Activated CD4-positive, CD25-positive, alpha-beta regulatory T cell treated with anti-CD3 and anti-CD28 coated beads, Interleukin-2, amount 50 U/mL, for 72 hours (primary cell): ENCODE measurements around the gene BIRC7.

ENCODE experiments used
- DNase-seq: peaks from one replicate; pipeline ENCODE4 v3.0.0; 2021

Gene BIRC7

GRCh38 chr20:63268671-63269439 lies 33.1 kb downstream of the BIRC7 start:
- DNase-seq = no peak

GRCh38 chr20:63269724-63270123 lies 34.0 kb downstream of the BIRC7 start:
- DNase-seq = no peak

DNA sequence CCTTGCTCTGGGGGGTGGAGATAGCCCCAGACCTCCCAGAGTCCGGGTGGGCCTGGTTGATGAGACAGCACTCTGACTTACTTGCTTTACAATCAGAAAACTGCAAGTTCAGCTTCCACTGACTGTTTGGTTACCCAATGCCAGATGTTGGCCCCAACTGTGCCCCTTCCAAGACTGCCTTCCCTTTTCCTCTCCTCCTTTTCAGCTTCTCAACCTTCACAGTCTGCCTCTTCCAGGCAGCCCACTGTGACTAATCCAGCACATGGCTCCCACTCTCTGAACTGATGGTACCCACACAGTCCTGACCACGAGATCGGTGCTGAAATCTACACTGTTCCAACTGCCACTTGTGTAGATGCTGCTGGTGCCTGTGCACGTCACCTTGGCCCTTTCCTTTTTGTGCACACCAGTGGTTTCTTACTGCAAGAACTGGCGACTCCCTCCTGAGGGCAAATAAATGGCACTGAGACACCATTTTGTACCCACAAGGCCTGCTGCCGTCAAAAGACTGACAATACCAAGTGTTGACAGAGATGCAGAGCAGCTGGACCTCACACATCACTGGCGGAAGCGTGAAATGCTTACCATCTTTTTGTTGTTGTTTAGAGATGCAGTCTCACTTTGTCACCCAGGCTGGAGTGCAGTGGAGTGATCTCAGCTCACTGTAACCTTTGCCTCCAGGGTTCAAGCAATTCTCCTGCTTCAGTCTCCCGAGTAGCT lies 35.1 kb downstream of the BIRC7 start:
- no peak for DNase-seq

DNA sequence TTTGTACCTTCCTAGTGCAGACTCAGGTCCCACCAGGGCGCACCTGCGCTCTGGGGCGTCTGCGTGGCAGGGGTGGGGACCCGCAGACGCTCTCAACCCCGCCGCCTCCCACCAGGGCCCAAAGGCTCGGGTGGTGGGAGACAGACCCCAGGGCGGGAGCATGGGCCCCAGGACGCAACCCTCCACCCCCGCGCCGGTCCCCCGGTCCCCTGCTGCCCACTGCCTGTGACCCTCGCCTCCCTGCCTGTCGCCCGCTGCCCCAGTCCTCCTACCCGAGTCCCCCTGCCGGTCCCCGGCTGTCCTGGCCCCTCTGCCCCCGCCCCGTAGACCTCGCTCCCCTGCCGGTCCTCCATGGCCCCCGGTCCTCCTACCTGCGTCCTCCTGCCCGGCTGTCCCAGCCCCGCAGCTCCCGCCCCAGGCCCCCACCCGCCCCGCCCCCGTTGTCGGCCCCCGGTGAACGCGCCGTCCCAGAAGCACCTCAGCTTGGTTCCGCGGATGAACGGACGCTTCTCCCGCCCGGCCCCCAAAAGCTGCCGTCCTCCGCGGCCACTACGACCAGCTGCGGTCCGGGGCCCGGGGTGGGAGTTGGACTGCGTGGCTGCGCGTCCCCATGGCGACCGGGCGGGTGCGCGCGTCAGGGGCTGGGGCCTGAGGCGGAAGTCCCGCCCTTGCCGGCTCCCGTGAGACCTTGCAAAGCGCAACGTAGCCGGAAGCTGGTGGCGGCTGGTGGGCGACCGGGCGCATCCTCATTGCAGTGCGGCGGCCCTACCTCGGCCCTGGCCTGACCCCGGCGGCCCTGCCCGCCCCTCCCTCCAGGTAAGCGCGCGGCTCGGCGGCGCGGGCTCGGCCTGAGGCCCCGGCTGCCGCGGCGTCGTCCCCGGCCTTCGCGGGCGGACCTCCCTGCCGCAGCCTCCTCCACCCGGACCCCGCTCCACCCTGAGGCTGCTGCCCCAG lies 36.7 kb downstream of the BIRC7 start, which contains the start of gene ARFGAP1:
Gene ARFGAP1 (plus strand): TSS at position 709 of the 954 bp plus-strand sequence. CDS start 2,768 bp downstream, outside the sequence.
- DNase-seq = peak; percentile 91

DNA sequence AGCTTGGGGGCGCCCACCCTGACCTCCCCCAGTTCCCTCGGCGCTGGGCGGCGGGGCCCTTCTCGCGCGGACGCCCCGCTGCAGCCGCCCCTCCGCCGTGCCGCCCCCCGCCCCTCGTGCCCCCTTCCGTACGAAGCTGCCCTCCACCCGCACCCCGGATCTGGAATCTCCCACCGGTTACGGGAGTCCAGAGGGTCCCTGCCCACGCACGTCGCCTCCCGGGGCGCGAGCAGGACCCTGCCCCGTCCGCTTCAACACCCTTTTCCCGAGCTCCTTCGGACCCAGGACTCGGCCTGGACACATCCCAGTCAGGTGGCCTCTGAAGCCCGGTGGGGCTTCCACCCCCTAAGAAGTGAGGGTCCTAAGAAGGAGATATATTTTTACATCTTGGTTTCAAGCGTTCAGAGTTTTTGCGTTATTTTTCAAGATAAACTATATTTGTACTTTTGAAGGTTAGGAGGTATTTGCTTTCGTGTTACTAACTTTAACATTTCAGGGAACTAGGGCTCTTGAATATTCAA lies 37.4 kb downstream of the BIRC7 start:
- no peak for DNase-seq

DNA sequence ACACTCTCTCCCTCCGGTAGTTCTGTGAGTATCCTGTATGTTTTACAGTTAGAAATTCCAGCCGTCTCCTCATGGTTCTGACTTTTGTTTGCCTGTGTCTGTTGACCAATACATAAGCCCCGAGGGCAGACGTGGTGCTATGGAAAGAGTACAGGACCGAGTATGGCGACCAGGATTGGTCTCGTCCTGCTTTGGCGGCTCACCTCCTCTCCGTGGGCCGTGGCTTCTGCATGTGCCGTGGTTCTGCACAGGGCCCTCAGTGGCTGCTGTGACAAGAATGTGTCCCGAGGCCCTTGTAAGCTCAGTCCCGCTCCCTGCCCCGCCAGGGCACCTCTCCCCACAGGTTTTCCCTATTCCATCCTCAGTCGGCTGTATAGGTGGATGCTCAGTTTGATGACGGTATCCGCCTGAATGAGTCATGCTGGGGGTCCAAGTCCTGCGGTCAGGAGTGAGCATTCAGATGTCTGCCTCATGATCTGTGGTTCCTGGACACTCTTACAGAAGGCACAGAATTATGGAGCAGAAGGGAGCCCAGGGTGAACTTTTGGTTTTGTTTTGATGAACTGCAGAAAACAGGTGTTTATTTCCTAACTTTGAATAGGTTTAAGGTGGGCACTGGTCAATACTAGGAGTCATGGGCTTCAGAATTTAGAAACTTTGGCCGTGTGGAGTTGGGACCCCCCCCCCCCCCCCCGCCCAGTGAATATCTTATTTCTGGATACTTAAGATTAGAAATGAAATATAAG lies 38.1 kb downstream of the BIRC7 start:
- no peak for DNase-seq

DNA sequence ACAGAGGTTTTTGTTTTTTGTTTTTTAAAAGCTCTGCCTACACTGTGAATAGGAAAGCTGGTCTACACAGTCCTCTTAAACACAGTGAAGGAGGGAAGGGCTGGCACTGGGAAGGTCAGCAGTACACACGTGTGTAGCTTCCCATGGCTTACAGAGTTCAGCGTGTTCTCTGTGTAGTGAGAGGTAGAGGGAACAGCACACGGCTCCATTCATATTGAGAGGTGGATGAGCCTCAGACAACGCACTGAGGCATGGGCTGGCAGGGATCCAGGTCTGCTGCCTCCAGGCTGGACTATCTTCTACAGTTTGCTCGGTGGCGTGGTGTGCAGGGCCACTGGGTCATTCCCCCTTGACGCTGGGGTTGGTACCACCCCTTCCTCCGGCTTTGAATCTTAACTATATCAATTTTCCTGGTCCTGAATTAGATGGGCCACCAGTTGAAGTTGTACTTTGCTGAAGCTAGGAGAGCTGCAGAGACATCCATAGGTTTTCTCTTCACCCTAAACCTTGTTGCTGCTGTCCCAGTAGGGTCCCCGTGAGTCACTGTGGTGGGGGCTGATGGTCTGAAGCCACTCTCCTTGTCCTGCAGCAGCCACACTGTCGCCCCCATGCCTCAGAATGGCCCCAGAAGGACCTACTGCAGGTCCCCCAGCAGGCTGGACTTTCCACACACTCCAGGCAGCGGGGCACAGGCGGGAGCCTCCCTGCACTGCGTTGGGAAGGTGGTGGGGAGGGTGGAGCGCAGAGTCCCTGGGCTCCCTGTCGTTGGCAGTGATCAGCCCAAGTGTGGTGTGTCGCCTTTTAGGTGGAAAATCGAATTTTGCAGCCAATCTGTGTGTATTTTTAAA lies 38.9 kb downstream of the BIRC7 start:
- DNase-seq = no peak

DNA sequence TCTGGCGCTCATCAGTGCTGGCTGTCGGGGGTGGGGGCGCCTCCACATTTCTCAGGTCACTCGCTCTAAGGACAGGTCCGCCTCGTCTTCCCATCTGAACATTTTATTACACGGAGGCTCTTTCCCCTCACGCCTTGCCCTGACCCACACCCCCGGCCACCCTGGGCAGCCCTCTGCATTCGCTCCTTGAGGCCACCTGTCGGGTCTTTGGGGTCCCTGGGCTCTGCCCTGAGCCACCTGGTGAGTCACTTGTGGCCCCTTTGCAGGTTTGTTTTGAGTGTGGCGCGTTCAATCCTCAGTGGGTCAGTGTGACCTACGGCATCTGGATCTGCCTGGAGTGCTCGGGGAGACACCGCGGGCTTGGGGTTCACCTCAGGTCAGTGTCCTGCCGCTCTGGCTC lies 40.1 kb downstream of the BIRC7 start:
- no peak for DNase-seq

DNA sequence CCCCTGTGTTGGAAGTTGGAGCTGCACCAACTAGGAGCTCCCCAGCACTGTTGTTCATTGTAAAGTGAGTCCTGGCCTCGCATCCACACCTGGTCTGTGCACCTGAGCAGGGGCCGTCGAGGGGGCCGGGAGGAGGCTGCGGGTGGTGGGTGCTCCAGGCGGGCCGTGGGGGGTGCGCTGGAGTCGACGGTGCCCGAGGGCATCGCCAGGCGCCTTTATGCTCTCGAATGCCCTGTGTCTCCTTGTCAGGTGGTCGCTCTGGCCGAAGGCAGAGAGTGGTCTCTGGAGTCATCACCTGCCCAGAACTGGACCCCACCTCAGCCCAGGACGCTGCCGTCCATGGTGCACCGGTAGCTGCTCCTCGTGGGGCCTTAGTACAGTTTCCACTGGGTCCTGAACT lies 41.3 kb downstream of the BIRC7 start:
- DNase-seq = no peak

DNA sequence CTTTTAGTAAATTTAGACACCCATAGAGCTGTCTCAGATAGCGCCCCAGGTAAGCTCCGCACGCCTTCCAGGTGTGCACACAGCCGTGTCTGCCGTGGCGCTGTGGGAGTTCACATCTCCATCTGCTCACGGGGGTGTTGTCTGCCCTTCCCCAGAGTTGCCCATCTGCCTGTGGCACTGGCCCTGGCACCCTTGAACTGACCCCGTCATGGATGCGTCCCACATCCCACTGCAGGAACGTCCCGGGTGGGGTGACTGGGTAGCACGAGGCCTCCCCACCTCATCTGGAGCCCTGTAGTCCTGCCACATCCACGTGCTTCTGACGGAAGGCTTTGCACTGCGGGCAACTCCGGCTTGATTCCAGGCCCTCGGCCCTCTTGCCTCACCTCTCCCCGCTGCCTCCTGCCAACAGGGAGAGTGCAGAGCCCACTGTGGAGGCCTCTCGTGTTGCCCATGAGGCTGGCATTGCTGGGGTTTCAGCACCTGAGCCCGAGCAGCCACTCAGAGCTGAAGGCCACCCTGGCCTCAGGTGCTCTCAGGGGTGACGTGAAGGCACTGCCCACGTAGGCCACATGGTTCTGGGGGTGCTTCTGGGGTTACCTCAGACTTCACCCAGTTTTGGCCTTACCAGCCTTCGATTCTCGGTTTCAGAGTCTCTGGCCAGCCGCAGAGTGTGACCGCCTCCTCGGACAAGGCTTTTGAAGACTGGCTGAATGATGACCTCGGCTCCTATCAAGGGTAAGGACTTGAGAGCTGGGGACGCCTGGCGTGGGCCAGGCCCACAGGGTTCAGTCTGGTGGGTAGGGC lies 42.0 kb downstream of the BIRC7 start:
- DNase-seq = no peak

GRCh38 chr20:63278661-63279060 lies 43.0 kb downstream of the BIRC7 start:
- no peak for DNase-seq

DNA sequence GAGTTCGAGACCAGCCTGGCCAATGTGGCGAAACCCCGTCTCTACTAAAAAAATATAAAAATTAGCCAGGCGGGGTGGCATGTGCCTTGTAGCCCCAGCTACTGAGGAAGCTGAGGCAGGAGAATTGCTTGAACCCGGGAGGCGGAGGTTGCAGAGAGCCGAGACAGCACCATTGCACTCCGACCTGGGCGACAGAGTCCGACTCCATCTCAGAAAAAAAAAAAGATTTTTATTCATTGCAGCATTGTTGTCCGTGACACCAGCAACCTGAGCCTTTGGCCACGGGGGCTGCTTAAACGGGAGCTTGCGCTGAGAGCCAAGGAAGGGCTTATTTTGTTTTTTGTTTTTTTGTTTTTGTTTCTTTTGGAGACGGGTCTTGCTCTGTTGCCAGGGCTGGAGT lies 44.2 kb downstream of the BIRC7 start:
- no peak for DNase-seq

DNA sequence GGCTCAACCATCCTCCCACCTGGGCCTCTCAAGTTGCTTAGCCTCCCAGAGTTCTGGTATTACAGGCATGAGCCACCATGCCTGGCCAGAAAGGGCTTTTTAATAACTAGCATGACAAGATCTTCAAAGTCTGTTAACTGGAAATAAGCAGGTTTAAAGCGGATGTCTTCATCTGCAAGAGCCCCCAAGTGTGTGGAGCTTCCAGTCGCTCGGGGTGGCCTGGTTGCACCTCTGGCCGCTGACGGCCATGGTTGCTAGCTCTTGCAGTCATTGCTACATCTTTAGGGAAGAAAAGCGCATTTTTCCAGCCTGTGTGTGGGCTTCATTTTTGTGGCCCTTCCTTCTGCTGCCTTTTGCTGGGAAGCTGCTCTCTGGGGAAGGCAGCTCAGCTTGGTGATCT lies 44.7 kb downstream of the BIRC7 start:
- DNase-seq = no peak

- DNase-seq = no peak
Observed at GRCh38 chr20:63280929-63281545, 45.3 kb downstream of the BIRC7 start.

- DNase-seq = no peak
Observed at GRCh38 chr20:63281742-63282665, 46.3 kb downstream of the BIRC7 start.

- DNase-seq = no peak
Observed at GRCh38 chr20:63282946-63283345, 47.2 kb downstream of the BIRC7 start.

- no peak for DNase-seq
Observed at GRCh38 chr20:63283397-63284082, 47.8 kb downstream of the BIRC7 start.

DNA sequence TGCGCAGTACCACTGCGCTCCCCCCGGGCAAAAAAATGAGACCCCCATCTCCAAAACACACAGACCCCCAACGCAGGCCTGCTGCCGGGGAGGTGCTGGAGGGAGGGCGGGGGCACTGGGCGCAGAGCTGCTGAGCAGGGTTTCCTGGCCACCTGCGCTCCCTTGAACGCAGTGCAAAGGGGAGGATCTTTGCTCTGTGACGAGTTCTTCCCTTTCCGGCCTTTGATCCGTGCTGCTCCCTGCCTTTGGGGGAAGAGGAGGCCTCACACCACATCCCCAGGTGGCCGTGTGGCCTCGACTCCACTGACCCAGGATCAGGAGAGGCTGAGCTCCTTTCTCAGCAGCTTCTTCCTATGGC lies 48.4 kb downstream of the BIRC7 start:
- no peak for DNase-seq
